HCT116 (cell line): ENCODE results near the gene MAP3K7CL.

Source experiments
- EZH2 ChIP-seq: fragments of 200-600 bp; sonication (generic); IDR thresholded peaks from 2 replicates; pipeline ENCODE4 v1.6.1; 2017; ENCODE audit warnings: antibody characterized with exemption, mixed run types
- EZH2phosphoT487 ChIP-seq: fragments of 200-600 bp; IDR thresholded peaks from 2 replicates; pipeline ENCODE4 v1.6.1; 2018; ENCODE audit warnings: antibody characterized with exemption, borderline replicate concordance
- MAX ChIP-seq: IDR thresholded peaks from 2 replicates; pipeline ENCODE4 v1.6.1; 2012
- POLR2A ChIP-seq: IDR thresholded peaks from 2 replicates; pipeline ENCODE4 v1.7.0; 2011; ENCODE audit warnings: borderline replicate concordance; ENCODE audit not compliant: insufficient read depth, insufficient read length; ENCODE audit errors: extremely low read depth
- POLR2AphosphoS5 ChIP-seq: IDR thresholded peaks from 2 replicates; pipeline ENCODE4 v1.6.1; 2011; ENCODE audit warnings: mild to moderate bottlenecking, low read depth, low read length, moderate library complexity
- RAD21 ChIP-seq: IDR thresholded peaks from 2 replicates; pipeline ENCODE4 v1.6.1; 2012; ENCODE audit warnings: low read depth, mild to moderate bottlenecking
- SP1 ChIP-seq: IDR thresholded peaks from 2 replicates; pipeline ENCODE4 v1.6.1; 2012; ENCODE audit warnings: low read depth
- SRF ChIP-seq: IDR thresholded peaks from 2 replicates; pipeline ENCODE4 v1.6.1; 2012; ENCODE audit warnings: low read depth
- YY1 ChIP-seq: IDR thresholded peaks from 2 replicates; pipeline ENCODE4 v1.6.1; 2011; ENCODE audit warnings: low read length, low read depth, moderate library complexity, mild to moderate bottlenecking; ENCODE audit not compliant: insufficient replicate concordance; ENCODE audit errors: extremely low read depth
- ZFX ChIP-seq: fragments of 450-650 bp; IDR thresholded peaks from 2 replicates; pipeline ENCODE4 v1.6.1; 2017
- ZNF274 ChIP-seq: fragments of 200-500 bp; sonication (Bioruptor generic); IDR thresholded peaks from 2 replicates; pipeline ENCODE4 v1.6.1; 2014; ENCODE audit warnings: mild to moderate bottlenecking, low read depth, low read length, inconsistent platforms
- TF ChIP-seq, protein P1 (sequence below), 3 experiments: fragments of 200-600 bp in 1 of 3; sonication (generic) in 1 of 3; IDR thresholded peaks in 2 of 3; conservative IDR thresholded peaks in 1 of 3; 2 replicates each; pipeline ENCODE4 v1.5.1; 2012 to 2017; ENCODE audit warnings: low read depth in 2 of 3, low read length in 2 of 3, antibody characterized with exemption in 1 of 3, borderline replicate concordance in 1 of 3, control low read depth in 1 of 3, mild to moderate bottlenecking in 1 of 3, mixed read lengths in 1 of 3, mixed run types in 1 of 3, moderate library complexity in 1 of 3; ENCODE audit not compliant: insufficient read depth in 1 of 3

DNA sequence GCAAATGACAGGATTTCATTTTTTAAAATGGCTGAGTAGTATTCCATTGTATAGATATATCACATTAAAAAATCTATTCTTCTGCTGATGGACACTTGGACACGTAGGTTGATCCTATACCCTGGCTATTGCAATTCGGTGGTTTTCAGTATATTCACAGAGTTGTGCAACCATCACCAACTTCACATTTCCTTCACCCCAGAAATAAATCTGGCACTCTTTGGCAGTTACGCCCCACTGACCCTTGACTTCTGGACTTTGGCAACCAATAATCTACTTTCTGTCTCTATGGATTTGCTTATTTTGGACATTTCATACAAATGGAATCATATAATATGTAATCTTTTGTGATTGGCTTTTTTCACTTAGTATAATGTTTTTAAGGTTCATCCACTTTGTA is 35.9 kb downstream of the MAP3K7CL start:
- TF ChIP-seq EZH2phosphoT487 (no peak), POLR2AphosphoS5 (no peak), EZH2 (no peak), POLR2A (no peak), ZFX (no peak), RAD21 (no peak), ZNF274 (no peak), SRF (no peak), SP1 (no peak), YY1 (no peak), MAX (no peak)
- TF ChIP-seq, protein P1, sequence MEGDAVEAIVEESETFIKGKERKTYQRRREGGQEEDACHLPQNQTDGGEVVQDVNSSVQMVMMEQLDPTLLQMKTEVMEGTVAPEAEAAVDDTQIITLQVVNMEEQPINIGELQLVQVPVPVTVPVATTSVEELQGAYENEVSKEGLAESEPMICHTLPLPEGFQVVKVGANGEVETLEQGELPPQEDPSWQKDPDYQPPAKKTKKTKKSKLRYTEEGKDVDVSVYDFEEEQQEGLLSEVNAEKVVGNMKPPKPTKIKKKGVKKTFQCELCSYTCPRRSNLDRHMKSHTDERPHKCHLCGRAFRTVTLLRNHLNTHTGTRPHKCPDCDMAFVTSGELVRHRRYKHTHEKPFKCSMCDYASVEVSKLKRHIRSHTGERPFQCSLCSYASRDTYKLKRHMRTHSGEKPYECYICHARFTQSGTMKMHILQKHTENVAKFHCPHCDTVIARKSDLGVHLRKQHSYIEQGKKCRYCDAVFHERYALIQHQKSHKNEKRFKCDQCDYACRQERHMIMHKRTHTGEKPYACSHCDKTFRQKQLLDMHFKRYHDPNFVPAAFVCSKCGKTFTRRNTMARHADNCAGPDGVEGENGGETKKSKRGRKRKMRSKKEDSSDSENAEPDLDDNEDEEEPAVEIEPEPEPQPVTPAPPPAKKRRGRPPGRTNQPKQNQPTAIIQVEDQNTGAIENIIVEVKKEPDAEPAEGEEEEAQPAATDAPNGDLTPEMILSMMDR (IDR thresholded peaks at IDR 0.05 in 2 of 3, conservative IDR thresholded peaks at IDR 0.05 in 1 of 3; ENCODE audit: borderline replicate concordance in 1 of 3, insufficient read depth in 1 of 3, low read depth in 2 of 3, low read length in 2 of 3) = no peak
